Mucosa of stomach (tissue), 1 donor: ENCODE data around the gene PHTF2.

Experiments
- H3K27me3 ChIP-seq: one replicate; pipeline ENCODE4 v1.7.0; 2013; ENCODE audit warnings: mild to moderate bottlenecking, low read length; ENCODE audit not compliant: control insufficient read depth, insufficient read depth
- H3K36me3 ChIP-seq: one replicate; pipeline ENCODE4 v1.7.0; 2013; ENCODE audit warnings: low read length; ENCODE audit not compliant: control insufficient read depth, insufficient read depth
- H3K4me1 ChIP-seq: one replicate; pipeline ENCODE4 v1.7.0; 2013; ENCODE audit warnings: mild to moderate bottlenecking, low read length; ENCODE audit not compliant: control insufficient read depth, insufficient read depth
- H3K4me3 ChIP-seq: one replicate; pipeline ENCODE4 v1.7.0; 2013; ENCODE audit warnings: low read length
- H3K9ac ChIP-seq: one replicate; pipeline ENCODE4 v1.7.0; 2013; ENCODE audit warnings: mild to moderate bottlenecking, low read length, moderate library complexity
- H3K9me3 ChIP-seq: one replicate; pipeline ENCODE4 v1.7.0; 2013; ENCODE audit warnings: mild to moderate bottlenecking, low read length, moderate library complexity; ENCODE audit not compliant: control insufficient read depth
- donor health status: Pancreatic carcinoma.

Gene PHTF2

GRCh38 chr7:77960336-77960735, 161.8 kb downstream of the PHTF2 start:
- no peak overlapping the region for H3K9ac ChIP-seq
- H3K36me3 ChIP-seq: no peaks in the 10 kb centered on the region
- no peaks in the 10 kb centered on the region for H3K9me3 ChIP-seq
- H3K27me3 ChIP-seq: no peaks in the 10 kb centered on the region
- no peaks in the 10 kb centered on the region for H3K4me1 ChIP-seq
- no peak overlapping the region for H3K4me3 ChIP-seq

GRCh38 chr7:77967429-77967828, 168.9 kb downstream of the PHTF2 start:
- Histone ChIP-seq H3K4me3 (no peak overlapping the region), H3K36me3 (no peaks in the 10 kb centered on the region), H3K9ac (no peak overlapping the region), H3K9me3 (no peaks in the 10 kb centered on the region), H3K27me3 (no peaks in the 10 kb centered on the region), H3K4me1 (no peaks in the 10 kb centered on the region)

GRCh38 chr7:77971726-77972125, 173.2 kb downstream of the PHTF2 start:
- H3K4me1 ChIP-seq: no peaks in the 10 kb centered on the region
- H3K27me3 ChIP-seq: no peaks in the 10 kb centered on the region
- H3K4me3 ChIP-seq: no peak overlapping the region
- no peaks in the 10 kb centered on the region for H3K36me3 ChIP-seq
- no peak overlapping the region for H3K9ac ChIP-seq
- H3K9me3 ChIP-seq: no peaks in the 10 kb centered on the region

GRCh38 chr7:77975672-77976480, 177.3 kb downstream of the PHTF2 start:
- H3K9ac ChIP-seq: no peak overlapping the region
- no peak overlapping the region for H3K4me3 ChIP-seq
- H3K4me1 ChIP-seq: no peaks in the 10 kb centered on the region
- no peaks in the 10 kb centered on the region for H3K9me3 ChIP-seq
- H3K36me3 ChIP-seq: no peaks in the 10 kb centered on the region
- H3K27me3 ChIP-seq: no peaks in the 10 kb centered on the region

GRCh38 chr7:77979219-77979618, 180.6 kb downstream of the PHTF2 start:
- Histone ChIP-seq H3K36me3 (no peaks in the 10 kb centered on the region), H3K9me3 (no peaks in the 10 kb centered on the region), H3K9ac (no peak overlapping the region), H3K4me1 (no peaks in the 10 kb centered on the region), H3K27me3 (no peaks in the 10 kb centered on the region), H3K4me3 (no peak overlapping the region)

GRCh38 chr7:77980087-77980713, 181.6 kb downstream of the PHTF2 start:
- Histone ChIP-seq H3K36me3 (no peaks in the 10 kb centered on the region), H3K4me3 (no peak overlapping the region), H3K9ac (no peak overlapping the region), H3K4me1 (no peaks in the 10 kb centered on the region), H3K9me3 (no peaks in the 10 kb centered on the region), H3K27me3 (no peaks in the 10 kb centered on the region)

- H3K9ac ChIP-seq: no peak overlapping the region
- no peaks in the 10 kb centered on the region for H3K4me1 ChIP-seq
- H3K9me3 ChIP-seq: no peaks in the 10 kb centered on the region
- no peaks in the 10 kb centered on the region for H3K27me3 ChIP-seq
- no peak overlapping the region for H3K4me3 ChIP-seq
- no peaks in the 10 kb centered on the region for H3K36me3 ChIP-seq
Observed at GRCh38 chr7:77982926-77983550, 184.5 kb downstream of the PHTF2 start.

GRCh38 chr7:77983973-77984372, 185.4 kb downstream of the PHTF2 start:
- no peak overlapping the region for H3K9ac ChIP-seq
- H3K36me3 ChIP-seq: no peaks in the 10 kb centered on the region
- no peaks in the 10 kb centered on the region for H3K9me3 ChIP-seq
- H3K4me1 ChIP-seq: no peaks in the 10 kb centered on the region
- no peaks in the 10 kb centered on the region for H3K27me3 ChIP-seq
- no peak overlapping the region for H3K4me3 ChIP-seq

GRCh38 chr7:77985232-77985973, 186.8 kb downstream of the PHTF2 start:
- peaks cover 9% of the 10 kb centered on the region for H3K4me1 ChIP-seq
- no peaks in the 10 kb centered on the region for H3K27me3 ChIP-seq
- H3K4me3 ChIP-seq: no peak overlapping the region
- H3K9ac ChIP-seq: no peak overlapping the region
- no peaks in the 10 kb centered on the region for H3K9me3 ChIP-seq
- H3K36me3 ChIP-seq: no peaks in the 10 kb centered on the region

- Histone ChIP-seq H3K36me3 (no peaks in the 10 kb centered on the region), H3K9me3 (no peaks in the 10 kb centered on the region), H3K4me3 (no peak overlapping the region), H3K27me3 (no peaks in the 10 kb centered on the region), H3K9ac (no peak overlapping the region), H3K4me1 (peaks cover 14% of the 10 kb centered on the region)
Observed at GRCh38 chr7:77985974-77986339, 187.4 kb downstream of the PHTF2 start.

- Histone ChIP-seq H3K9ac (no peak overlapping the region), H3K4me3 (no peak overlapping the region), H3K36me3 (no peaks in the 10 kb centered on the region), H3K4me1 (peaks cover 14% of the 10 kb centered on the region), H3K9me3 (no peaks in the 10 kb centered on the region), H3K27me3 (no peaks in the 10 kb centered on the region)
Observed at GRCh38 chr7:77989981-77990566, 191.5 kb downstream of the PHTF2 start.
